ENCODE data around the gene PRR35.

The PRR35 gene

DNA sequence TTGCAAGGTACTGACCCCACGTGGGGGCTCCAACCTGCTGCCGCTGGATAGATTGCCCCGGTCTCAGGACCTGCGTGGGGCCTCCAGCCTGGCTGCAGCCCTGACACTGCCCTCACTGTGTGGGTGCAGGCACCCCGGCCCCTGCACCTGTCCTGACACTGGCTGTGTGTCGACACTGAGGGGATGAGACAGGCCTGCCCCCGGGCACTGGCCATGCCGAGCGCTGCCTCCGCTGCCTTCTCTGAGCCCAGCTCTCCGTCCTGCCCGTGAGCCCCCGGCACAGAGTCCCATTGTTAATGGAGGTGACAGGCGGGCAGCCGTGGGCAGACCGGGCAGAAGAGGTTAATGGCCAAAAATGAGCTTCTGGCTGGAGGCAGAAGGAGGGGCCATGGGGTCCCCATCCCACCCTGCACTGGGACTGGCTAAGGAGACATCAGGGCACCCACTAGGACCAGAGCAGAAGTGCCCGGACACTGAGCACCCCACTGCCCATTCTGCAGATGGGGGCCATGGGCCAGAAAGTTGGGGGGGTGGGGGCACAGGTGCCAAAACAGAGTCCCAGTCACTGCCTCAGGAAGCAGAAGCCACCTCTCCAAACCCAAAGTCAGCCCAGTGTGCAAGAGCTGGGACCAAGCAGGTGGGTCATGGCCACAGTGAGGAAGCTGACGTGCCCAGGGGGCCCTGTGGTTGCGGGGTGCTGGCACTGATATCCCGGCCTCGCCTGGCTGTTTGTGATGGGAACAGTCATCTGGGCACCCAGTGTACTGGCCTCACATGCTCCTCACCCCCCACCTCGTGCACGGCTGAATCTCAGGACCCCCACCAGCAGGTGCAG is 2.5 kb upstream of the PRR35 start:
- Histone ChIP-seq H3K4me3 (no peak overlapping the region), H3K27ac (no peak overlapping the region)
- TF ChIP-seq, protein P1, sequence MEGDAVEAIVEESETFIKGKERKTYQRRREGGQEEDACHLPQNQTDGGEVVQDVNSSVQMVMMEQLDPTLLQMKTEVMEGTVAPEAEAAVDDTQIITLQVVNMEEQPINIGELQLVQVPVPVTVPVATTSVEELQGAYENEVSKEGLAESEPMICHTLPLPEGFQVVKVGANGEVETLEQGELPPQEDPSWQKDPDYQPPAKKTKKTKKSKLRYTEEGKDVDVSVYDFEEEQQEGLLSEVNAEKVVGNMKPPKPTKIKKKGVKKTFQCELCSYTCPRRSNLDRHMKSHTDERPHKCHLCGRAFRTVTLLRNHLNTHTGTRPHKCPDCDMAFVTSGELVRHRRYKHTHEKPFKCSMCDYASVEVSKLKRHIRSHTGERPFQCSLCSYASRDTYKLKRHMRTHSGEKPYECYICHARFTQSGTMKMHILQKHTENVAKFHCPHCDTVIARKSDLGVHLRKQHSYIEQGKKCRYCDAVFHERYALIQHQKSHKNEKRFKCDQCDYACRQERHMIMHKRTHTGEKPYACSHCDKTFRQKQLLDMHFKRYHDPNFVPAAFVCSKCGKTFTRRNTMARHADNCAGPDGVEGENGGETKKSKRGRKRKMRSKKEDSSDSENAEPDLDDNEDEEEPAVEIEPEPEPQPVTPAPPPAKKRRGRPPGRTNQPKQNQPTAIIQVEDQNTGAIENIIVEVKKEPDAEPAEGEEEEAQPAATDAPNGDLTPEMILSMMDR (IDR thresholded peaks at IDR 0.05), result no peak
- no peak for DNase-seq (ENCODE audit: low spot score)

DNA sequence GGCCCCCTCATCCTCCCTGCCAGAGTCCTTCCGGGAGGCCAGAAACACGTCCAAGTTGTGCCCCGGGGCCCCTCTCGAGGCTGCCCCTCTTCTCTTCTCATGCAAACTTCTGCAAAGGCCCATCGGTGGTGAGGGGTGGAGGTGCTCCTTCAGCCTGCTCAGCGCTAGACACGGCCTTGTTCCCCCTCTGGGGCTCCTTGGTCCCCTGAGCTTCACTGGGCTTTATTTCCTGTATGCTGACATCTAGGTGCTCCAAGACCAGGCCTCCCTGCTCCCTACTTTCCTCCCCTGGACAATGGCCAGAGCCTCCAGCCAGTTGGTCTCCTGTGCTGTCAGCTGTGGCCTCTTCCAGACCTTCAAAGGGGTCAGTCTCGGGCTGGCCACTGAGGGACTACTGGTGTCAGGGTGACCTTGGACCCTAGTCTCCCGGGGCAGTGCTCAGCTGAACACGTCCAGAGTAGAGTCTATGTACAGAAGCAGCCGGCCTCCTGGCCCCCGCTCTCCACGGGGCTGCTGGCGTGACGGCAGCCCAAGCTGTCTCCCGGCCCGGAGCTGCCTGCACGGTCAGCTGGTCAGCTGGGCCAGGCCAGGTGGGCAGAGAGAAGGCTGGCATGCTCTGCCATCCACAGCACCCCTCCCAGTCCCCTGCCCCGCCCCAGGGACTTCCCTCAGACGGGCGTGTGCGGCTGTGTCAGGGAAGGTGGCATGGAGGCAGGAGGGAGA is 1.7 kb upstream of the PRR35 start:
- TF ChIP-seq, protein P1 (IDR thresholded peaks at IDR 0.05), result no peak
- DNase-seq (ENCODE audit: low spot score), result no peak
- no peak overlapping the region for H3K27ac ChIP-seq
- H3K4me3 ChIP-seq, result no peak overlapping the region

DNA sequence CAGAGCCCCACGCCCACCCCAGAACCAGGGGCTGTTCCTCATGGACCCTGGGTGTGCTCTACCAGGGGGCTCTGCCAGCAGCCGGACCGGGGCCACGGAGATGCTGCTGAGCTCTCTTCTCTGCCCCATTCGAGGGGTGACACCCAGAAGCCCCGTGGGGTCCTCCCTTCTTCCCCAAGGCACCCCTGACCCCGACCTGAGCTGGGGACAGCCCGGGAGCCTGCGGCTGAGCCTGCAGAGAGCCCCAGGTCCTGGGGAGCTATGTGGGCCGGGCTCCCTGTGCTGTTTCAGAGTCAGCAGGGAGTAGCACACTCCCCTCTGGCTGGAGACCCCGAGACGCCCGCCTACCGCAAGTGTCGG is 1.2 kb upstream of the PRR35 start:
- no peak overlapping the region for H3K4me3 ChIP-seq
- no peak for DNase-seq (ENCODE audit: low spot score)
- no peak overlapping the region for H3K27ac ChIP-seq

DNA sequence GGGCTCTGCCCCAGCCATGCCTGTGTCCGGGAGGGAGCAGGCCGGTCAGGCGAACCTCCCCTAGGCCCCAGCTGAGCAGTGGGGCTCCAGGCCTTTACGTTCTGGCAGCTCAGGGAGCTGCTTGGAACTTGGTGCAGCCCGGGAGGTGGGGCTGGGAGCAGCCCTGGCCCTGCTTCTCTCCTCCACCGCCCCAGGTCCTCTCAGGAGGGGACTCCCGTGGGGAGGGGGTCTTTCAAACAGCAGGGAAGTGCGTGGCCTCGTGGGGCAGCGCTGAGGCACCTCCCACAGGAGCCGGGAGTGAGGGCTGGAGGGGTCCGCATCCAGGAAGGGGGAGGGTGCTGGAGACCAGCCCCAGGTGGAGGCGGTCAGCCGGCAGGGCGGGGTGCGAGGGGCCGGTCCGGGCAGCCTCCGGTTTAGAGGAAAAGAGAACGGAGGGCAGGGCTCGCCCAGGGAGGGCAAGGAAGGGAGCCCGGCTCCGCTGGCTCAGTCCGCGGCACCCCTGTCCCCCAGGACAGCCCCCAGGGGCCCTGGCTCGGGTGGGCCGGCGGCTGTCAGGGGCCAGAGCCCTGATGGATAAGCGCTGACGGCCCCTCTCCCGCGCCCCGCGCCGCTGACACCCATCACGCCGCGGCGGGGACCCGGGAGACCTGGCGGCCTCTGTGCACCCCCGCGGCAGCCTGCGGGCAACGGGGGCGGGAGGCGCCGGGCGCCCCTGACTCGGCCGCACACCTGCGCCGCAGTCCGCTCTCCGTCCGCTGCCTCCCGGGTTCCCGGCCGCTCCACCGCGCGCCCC is 587 bp upstream of the PRR35 start:
- TF ChIP-seq, protein P1 (IDR thresholded peaks at IDR 0.05), result no peak
- no peak for DNase-seq (ENCODE audit: low spot score)
- H3K4me3 ChIP-seq, result peak overlapping the region; percentile 50
- no peak overlapping the region for H3K27ac ChIP-seq

More for the DNA sequence above, 1.2 kb upstream of the PRR35 start:
- TF ChIP-seq, protein P1 (IDR thresholded peaks at IDR 0.05), result no peak

DNA sequence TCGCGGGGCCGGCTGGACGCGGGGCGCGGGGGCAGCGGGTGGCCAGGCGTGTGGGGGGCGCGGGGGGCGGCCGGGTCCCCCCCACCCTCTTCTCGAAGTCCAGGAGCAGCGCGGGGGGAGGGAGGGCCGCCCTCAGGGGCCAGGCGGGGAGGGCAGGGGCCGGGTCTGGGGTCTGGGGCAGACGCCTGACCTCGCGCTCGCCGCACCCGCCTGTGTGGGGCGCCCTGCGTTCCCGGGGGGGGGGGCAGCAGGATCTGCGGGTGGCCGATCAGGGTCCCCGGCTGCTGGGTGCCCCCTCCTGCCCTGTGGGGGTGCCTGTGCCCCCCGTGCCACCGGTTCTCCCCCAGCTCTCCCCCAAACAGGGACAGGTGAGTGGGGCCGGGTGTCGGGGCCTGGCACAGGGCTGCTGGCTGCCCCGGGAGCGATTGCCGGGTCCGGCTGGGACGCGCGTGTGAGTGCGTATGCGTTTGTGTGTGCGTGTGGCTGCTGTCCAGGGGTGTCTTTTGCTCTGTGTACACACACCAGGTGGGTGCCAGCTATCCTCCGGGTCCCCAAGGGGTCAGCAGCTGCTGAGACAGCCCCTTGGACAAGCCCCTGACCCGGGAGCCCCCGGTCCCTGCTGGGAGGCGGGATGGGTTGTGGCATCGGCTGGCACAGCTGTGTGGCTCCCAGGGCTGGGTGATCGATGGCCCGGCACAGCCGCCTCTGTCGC is 663 bp downstream of the PRR35 start:
- TF ChIP-seq, protein P1 (IDR thresholded peaks at IDR 0.05), result no peak
- H3K4me3 ChIP-seq, result no peak overlapping the region
- no peak for DNase-seq (ENCODE audit: low spot score)

DNA sequence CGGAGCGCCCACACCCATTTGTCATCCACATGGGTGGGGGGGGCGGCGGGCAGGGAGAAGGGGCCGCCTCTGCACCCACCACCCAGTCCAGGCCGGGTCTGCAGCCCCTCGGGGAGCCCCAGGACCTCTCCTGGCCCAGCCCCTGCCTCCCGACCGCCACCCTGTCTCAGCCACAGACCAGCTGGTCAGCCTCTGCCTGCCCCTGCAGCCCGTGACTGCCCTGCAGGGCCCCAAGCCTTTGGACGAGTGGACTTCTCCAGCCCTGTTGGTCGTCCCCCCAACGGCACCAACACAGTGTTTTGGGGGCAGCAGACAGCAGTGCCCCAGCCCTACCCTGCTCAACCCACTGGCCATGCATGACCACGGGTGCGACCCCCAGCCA is 1.2 kb downstream of the PRR35 start:
- H3K27ac ChIP-seq, result no peak overlapping the region
- H3K4me3 ChIP-seq, result no peak overlapping the region
- TF ChIP-seq, protein P1 (IDR thresholded peaks at IDR 0.05), result no peak
- DNase-seq (ENCODE audit: low spot score), result no peak

More for the DNA sequence above, 663 bp downstream of the PRR35 start:
- no peak overlapping the region for H3K27ac ChIP-seq

Measured in coronary artery (tissue), 2 donors.